Keratinocyte (primary cell): ENCODE measurements around the gene TAB2.

Source experiments
- CTCF ChIP-seq, 3 experiments: IDR thresholded peaks in 1 of 3; conservative IDR thresholded peaks in 1 of 3; optimal IDR thresholded peaks in 1 of 3; 2 replicates in 2 of 3; 3 replicates in 1 of 3; pipeline versions ENCODE3 to v1.5.1; 2011; ENCODE audit warnings: low read length in 3 of 3, mild to moderate bottlenecking in 3 of 3, moderate library complexity in 2 of 3, control low read depth in 1 of 3, inconsistent platforms in 1 of 3; ENCODE audit not compliant: insufficient read depth in 2 of 3; ENCODE audit errors: extremely low read depth in 1 of 3
- EZH2 ChIP-seq: IDR thresholded peaks from one replicate; pipeline ENCODE4 v1.6.1; 2012; ENCODE audit warnings: inconsistent platforms, mild to moderate bottlenecking, low read length, moderate library complexity

GRCh38 chr6:149419696-149420404 lies 102.3 kb downstream of the TAB2 start:
- TF ChIP-seq CTCF (optimal IDR thresholded peaks at IDR 0.05 in 1 of 3, IDR thresholded peaks at IDR 0.05 in 1 of 3, conservative IDR thresholded peaks at IDR 0.05 in 1 of 3; ENCODE audit: extremely low read depth in 1 of 3, insufficient read depth in 2 of 3, low read length in 3 of 3) (no peak), EZH2 (no peak)
